IPS-20b (cell line): ENCODE data around the gene UNK.

Source experiments
- H3K27ac ChIP-seq: one replicate; pipeline ENCODE4 v1.5.1; 2013; ENCODE audit warnings: low read length
- H3K27me3 ChIP-seq: 2 replicates; pipeline ENCODE4 v1.6.1; 2013; ENCODE audit warnings: mild to moderate bottlenecking, low read length, inconsistent platforms; ENCODE audit not compliant: insufficient read depth
- H3K36me3 ChIP-seq: 2 replicates; pipeline ENCODE4 v1.6.1; 2013; ENCODE audit warnings: low read depth, mild to moderate bottlenecking, inconsistent platforms, low read length, moderate library complexity; ENCODE audit not compliant: insufficient read depth
- H3K4me1 ChIP-seq: 2 replicates; pipeline ENCODE4 v1.6.1; 2013; ENCODE audit warnings: mild to moderate bottlenecking, control low read depth, inconsistent platforms, low read length, moderate library complexity; ENCODE audit not compliant: insufficient read depth
- H3K4me3 ChIP-seq: 2 replicates; pipeline ENCODE4 v1.5.1; 2013; ENCODE audit warnings: mild to moderate bottlenecking, low read length, inconsistent platforms
- H3K9ac ChIP-seq: 2 replicates; pipeline ENCODE4 v1.6.1; 2013; ENCODE audit warnings: low read depth, mild to moderate bottlenecking, inconsistent platforms, low read length, moderate library complexity
- H3K9me3 ChIP-seq: 2 replicates; pipeline ENCODE4 v1.6.1; 2013; ENCODE audit warnings: mild to moderate bottlenecking, low read depth, low read length, inconsistent platforms; ENCODE audit not compliant: insufficient read depth

The UNK gene

GRCh38 chr17:75827308-75828075 is 42.9 kb downstream of the UNK start:
- peaks cover 20% of the 10 kb centered on the region for H3K36me3 ChIP-seq
- H3K9ac ChIP-seq = peak overlapping the region; percentile 58; the same call in 1 of the 2 replicates
- H3K27ac ChIP-seq = peak overlapping the region; percentile 5
- no peaks in the 10 kb centered on the region for H3K9me3 ChIP-seq
- H3K27me3 ChIP-seq = no peaks in the 10 kb centered on the region
- peak overlapping the region; percentile 56 for H3K4me3 ChIP-seq
- peaks cover 19% of the 10 kb centered on the region; the same call in 1 of the 2 replicates for H3K4me1 ChIP-seq

DNA sequence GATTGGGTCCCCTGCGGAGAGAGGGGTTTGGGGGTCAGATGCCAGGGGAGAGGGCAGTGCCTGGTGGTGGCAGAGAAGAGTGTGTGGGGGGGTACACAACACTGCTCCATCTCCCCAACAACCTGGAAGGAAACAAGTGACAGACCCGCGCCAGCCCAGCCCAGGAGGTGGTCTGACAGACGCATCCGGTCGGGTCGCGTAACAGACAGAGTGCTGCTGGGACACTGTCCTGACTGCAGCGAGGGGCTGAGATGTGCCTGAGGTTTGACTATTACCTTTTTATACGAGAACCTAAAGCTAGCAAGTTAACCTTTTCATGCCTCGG is 43.4 kb downstream of the UNK start:
- no peaks in the 10 kb centered on the region for H3K27me3 ChIP-seq
- H3K9ac ChIP-seq = peak overlapping the region; percentile 58; the same call in 1 of the 2 replicates
- H3K36me3 ChIP-seq = peaks cover 16% of the 10 kb centered on the region
- peaks cover 23% of the 10 kb centered on the region; the same call in 1 of the 2 replicates for H3K4me1 ChIP-seq
- H3K4me3 ChIP-seq = peak overlapping the region; percentile 56; the same call in 1 of the 2 replicates
- H3K9me3 ChIP-seq = no peaks in the 10 kb centered on the region
- peak overlapping the region; percentile 5 for H3K27ac ChIP-seq

DNA sequence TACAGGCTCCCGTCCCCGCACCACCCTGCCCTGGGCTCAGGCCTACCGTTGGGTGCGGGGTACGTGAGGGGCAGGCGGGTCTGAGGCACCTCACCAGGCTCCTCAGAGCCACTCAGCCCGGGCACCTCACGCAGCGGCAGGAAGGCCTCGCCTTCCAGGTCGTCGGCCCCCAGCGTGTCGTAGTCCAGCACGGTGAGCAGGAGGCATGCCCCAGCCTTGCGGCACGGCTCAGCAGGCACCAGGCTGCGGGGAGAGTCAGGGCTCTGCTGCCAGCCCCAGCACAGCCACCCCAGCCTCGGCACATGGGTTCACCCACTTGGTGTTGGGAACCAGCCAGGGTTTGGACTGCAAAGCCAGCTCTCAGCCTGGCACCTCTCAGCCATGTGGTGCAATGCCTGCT is 44.1 kb downstream of the UNK start:
- Histone ChIP-seq H3K36me3 (peaks cover 10% of the 10 kb centered on the region; the same call in 1 of the 2 replicates), H3K27me3 (no peaks in the 10 kb centered on the region), H3K9ac (no peak overlapping the region), H3K9me3 (no peaks in the 10 kb centered on the region), H3K4me3 (no peak overlapping the region), H3K4me1 (peaks cover 28% of the 10 kb centered on the region; the same call in 1 of the 2 replicates), H3K27ac (no peak overlapping the region)

GRCh38 chr17:75829747-75830146 is 45.1 kb downstream of the UNK start:
- Histone ChIP-seq H3K4me1 (peaks cover 28% of the 10 kb centered on the region; the same call in 1 of the 2 replicates), H3K27me3 (no peaks in the 10 kb centered on the region), H3K9me3 (no peaks in the 10 kb centered on the region), H3K4me3 (no peak overlapping the region), H3K36me3 (peaks cover 1% of the 10 kb centered on the region; the same call in 1 of the 2 replicates), H3K27ac (no peak overlapping the region), H3K9ac (no peak overlapping the region)

DNA sequence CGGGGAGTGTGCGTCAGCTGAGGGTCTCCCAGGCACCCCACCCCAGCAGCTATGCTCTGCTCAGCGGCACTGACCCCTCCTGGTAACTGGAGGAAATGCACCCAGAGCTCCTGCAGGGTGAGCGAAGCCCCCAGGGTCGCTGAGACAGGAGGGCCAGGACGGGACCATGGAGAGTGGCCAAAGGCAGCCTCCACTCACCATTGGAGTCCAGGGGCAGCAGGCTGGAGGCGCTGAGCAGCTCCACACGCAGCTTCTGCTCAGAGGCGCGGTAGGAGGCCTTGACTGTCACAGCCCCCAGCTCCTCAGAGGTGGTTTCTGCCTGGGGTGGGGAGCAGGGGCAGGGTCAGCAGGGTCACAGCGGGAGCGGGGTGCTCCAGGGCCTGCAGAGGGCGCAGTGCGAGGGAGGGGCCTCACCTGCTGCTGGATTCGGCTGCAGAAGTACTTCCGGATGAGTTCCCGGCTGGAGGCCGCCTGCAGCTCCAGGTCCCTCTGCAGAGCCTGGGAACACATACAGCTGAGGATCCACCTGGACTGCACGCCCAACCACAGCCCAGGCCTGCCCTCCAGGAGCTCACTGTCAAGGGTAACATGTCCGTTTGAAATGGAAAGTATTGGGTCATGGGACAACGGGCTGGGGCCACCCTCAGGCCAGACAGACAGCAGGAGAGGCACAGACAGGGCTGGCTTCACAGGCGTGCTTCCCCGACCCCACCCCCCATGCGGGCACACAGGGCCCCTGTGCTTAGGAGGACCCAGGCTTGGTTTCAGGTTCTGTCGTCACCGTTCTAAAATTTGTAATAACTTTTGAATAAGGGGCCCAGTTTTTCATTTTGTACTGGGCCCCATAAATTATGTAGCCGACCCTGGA is 45.8 kb downstream of the UNK start:
- no peaks in the 10 kb centered on the region for H3K9me3 ChIP-seq
- H3K4me1 ChIP-seq = peaks cover 28% of the 10 kb centered on the region; the same call in 1 of the 2 replicates
- H3K27ac ChIP-seq = no peak overlapping the region
- H3K9ac ChIP-seq = peak overlapping the region; percentile 23; the same call in 1 of the 2 replicates
- no peaks in the 10 kb centered on the region for H3K27me3 ChIP-seq
- no peaks in the 10 kb centered on the region for H3K36me3 ChIP-seq
- H3K4me3 ChIP-seq = peak overlapping the region; percentile 42; the same call in 1 of the 2 replicates

DNA sequence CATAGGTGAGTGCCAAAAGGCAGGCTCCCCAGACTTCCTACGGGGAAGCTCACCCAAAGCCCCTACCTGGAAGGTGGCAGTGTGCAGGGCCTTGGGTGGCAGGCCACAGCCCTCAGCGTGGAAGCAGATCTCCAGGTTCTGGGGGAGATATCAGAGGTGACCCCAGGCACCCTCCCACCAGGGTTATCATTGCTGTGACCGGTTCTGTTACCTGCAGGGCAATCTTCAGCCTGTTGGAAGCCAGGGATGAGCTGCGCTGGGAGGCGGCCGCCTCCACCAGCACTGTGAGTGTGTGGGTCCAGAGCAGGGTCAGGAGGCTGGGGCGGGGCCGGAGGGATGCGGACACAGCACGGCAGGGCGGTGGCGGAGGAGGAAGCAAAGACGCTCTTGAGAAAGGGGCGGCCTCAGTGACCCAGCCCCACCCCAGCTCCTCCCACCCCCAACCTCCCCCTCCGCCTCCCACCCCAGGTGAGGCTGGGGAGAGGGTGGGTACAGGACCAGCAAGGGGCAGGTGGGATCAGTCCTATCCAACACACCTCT is 46.5 kb downstream of the UNK start:
- Histone ChIP-seq H3K27ac (no peak overlapping the region), H3K9ac (peak overlapping the region; percentile 23; the same call in 1 of the 2 replicates), H3K4me3 (peak overlapping the region; percentile 42; the same call in 1 of the 2 replicates), H3K9me3 (no peaks in the 10 kb centered on the region), H3K36me3 (no peaks in the 10 kb centered on the region), H3K4me1 (peaks cover 28% of the 10 kb centered on the region; the same call in 1 of the 2 replicates), H3K27me3 (no peaks in the 10 kb centered on the region)

DNA sequence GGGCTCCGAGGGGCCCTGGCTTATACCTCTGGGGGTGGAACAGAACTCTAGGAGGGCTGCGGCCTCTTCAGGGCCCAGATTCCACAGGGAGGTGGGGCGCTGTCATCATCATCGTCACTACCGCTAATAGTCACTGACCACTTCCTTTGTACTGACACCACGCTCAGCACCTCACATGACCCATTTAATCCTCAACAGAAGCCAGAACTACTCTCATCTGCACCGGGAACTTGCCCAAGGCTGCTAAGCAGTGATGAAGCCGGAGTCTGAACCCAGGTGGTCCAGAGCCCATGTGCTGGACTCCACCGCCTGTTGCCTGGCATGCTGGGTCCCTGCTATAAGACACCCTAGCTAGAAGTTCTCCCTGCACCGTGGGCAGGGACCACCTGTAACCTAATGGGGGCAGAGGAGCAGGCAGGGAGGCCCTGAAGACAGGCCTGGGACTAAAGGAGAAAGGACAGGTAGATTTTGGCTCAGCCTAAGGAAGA is 47.6 kb downstream of the UNK start:
- Histone ChIP-seq H3K4me3 (peak overlapping the region; percentile 60; the same call in 1 of the 2 replicates), H3K27ac (peak overlapping the region; percentile 70), H3K27me3 (no peaks in the 10 kb centered on the region), H3K9ac (peak overlapping the region; percentile 66; the same call in 1 of the 2 replicates), H3K4me1 (peaks cover 28% of the 10 kb centered on the region; the same call in 1 of the 2 replicates), H3K36me3 (no peaks in the 10 kb centered on the region), H3K9me3 (no peaks in the 10 kb centered on the region)

DNA sequence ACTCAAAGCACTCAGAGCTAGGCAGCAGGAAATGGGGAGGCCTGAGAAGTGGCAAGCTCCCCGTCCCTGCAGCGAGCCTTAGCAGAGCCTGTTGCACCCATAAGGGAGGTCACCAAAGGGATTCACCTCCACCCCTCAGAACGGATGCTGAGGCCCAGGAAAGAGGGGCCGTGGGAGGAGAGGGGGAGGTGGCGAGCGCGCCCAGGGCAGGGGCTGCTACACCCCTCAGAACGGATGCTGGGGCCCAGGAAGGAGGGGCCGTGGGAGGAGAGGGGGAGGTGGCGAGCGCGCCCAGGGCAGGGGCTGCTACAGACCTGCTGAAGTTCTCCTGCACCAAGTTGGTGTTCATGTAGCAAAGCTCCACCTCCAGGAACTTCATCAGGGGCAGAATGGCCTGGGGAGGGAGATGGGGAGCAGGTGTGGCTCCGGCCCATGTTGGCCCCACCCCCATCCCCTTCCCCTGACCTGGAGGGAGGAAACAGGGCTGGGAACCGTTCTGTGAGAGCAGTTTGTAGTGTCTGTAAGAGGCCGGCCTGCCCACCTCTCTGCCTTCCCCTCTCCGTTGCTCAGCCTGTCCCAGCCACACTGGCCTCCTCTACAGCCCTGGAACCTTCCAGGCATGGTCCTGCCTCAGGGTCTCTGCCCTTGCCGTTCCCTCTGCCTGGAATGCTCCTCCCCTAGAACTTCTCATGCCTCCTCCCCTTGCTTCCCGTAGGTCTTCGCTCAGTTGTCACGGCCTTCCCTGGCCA is 48.2 kb downstream of the UNK start:
- no peaks in the 10 kb centered on the region for H3K27me3 ChIP-seq
- H3K4me1 ChIP-seq = peaks cover 28% of the 10 kb centered on the region; the same call in 1 of the 2 replicates
- peak overlapping the region; percentile 60; the same call in 1 of the 2 replicates for H3K4me3 ChIP-seq
- no peaks in the 10 kb centered on the region for H3K9me3 ChIP-seq
- H3K36me3 ChIP-seq = no peaks in the 10 kb centered on the region
- peak overlapping the region; percentile 66 for H3K9ac ChIP-seq
- H3K27ac ChIP-seq = peak overlapping the region; percentile 70

DNA sequence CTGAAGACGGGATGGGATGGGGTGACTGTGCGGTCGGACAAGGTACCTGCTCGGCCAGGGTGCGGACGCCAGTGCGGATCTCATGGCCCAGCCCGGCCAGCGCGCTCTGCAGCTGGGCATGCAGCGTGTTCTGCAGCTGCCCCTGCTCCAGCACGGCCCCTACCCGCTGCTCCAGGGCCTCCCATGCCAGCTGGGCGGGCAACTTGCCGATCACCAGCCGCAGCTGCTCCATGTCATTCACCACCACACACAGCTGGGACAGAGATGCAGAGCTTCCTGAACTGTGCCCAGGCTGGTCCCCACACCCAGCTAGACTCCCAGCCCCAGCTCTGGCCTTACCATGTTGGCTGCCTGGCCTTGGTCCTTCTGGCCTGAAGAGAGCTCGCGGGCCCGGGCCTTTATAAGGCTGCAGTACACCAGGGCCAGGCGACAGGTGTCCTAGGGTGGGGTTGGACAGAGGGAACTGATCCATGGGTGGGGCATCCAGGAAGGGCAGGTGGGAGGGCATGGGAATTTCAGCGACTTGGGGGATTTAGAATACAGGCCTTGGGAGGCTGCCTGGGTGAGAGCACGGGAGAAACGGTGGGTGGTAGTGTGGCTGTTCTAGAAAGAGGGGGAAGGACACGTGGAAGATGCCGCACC is 49.8 kb downstream of the UNK start:
- peaks cover 24% of the 10 kb centered on the region; the same call in 1 of the 2 replicates for H3K4me1 ChIP-seq
- H3K27me3 ChIP-seq = no peaks in the 10 kb centered on the region
- H3K4me3 ChIP-seq = no peak overlapping the region
- H3K9ac ChIP-seq = no peak overlapping the region
- no peaks in the 10 kb centered on the region for H3K36me3 ChIP-seq
- H3K9me3 ChIP-seq = no peaks in the 10 kb centered on the region
- no peak overlapping the region for H3K27ac ChIP-seq

DNA sequence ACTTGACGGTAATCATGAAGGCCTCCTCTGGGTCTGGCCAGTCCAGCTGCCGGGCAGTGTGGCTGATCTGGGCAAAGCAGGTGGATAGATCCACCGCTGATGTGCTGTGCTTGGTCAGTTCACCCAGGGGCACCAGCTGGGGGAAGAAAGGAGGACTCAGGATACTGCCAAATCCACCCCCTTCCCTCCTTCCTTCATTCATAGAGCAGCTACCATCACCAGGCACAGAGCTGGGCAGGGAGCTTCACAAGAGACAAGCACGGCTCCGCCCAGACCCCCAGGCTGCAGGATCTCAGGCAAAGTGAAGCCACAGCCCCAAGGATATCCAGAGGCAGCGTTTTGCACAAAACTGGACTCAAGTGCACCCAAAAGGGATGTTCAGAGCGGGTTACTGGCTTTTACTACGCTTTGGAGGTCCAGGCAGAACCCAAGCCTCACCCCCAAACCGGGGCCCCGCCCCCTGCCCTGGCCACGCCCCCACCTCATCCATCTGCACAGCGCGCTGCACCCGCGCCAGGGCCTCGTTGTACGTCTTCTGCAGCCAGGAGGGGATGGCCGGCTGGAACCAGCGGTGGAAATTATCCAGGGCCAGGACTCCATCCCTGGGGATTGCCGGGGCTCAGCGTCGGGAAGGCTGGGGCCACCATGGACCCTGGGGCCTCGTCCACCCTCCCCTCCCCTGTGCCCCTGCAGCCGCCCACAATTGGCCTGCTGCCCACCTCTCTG is 50.5 kb downstream of the UNK start:
- Histone ChIP-seq H3K9me3 (no peaks in the 10 kb centered on the region), H3K4me1 (peaks cover 24% of the 10 kb centered on the region; the same call in 1 of the 2 replicates), H3K36me3 (no peaks in the 10 kb centered on the region), H3K9ac (no peak overlapping the region), H3K4me3 (no peak overlapping the region), H3K27ac (no peak overlapping the region), H3K27me3 (no peaks in the 10 kb centered on the region)
